ENCODE results near the gene CDKN2A. TPM values are rescaled to one million over a fixed set of nuclear protein-coding genes. Genes with fewer than 3 reads are reported as not detected.

Gene CDKN2A
- total and polyA plus RNA-seq, 3 donors from 2014 or later, result 12.9 to 67.5 (median 20.4) TPM

DNA sequence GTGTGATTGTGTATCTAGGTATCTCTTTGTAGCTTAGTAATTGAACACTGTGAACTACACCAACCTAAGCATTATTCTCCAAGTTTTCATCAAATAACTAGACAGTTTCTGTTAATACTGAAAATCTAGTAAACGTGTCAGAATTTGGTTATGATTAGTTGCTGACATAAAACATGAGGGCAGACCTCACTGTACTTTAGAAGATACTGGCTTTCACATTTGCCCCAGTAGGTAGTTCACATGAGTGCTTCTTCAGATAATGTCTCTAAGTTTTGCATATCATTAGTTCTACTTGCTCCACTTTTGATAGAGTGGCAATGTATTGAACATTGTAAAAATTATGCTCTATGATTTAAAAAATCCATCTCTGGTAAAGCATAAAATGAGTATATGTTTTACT, 7.8 kb upstream of the CDKN2A start:
- Histone ChIP-seq H3K4me3 (no peak overlapping the region), H3K4me1 (no peaks in the 10 kb centered on the region), H3K36me3 (ENCODE audit: low read depth, missing control alignments) (no peaks in the 10 kb centered on the region), H3K27me3 (no peaks in the 10 kb centered on the region), H3K27ac (no peak overlapping the region), H3K9me3 (no peaks in the 10 kb centered on the region)
- intact Hi-C loops (cut with DNase I; ENCODE audit: low total_unique reads), result no loop called here
- no peak for DNase-seq
- TF ChIP-seq, protein P1, sequence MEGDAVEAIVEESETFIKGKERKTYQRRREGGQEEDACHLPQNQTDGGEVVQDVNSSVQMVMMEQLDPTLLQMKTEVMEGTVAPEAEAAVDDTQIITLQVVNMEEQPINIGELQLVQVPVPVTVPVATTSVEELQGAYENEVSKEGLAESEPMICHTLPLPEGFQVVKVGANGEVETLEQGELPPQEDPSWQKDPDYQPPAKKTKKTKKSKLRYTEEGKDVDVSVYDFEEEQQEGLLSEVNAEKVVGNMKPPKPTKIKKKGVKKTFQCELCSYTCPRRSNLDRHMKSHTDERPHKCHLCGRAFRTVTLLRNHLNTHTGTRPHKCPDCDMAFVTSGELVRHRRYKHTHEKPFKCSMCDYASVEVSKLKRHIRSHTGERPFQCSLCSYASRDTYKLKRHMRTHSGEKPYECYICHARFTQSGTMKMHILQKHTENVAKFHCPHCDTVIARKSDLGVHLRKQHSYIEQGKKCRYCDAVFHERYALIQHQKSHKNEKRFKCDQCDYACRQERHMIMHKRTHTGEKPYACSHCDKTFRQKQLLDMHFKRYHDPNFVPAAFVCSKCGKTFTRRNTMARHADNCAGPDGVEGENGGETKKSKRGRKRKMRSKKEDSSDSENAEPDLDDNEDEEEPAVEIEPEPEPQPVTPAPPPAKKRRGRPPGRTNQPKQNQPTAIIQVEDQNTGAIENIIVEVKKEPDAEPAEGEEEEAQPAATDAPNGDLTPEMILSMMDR (IDR thresholded peaks at IDR 0.05), result no peak
- TF ChIP-seq POLR2A (IDR thresholded peaks at IDR 0.05), result no peak
- WGBS, 2 donors, result 75 to 83% methylated on average over 1 of the region's 1 CpG

GRCh38 chr9:21998026-21998425, 3.8 kb upstream of the CDKN2A start:
- no peak for DNase-seq
- 92 to 96% methylated on average over 2 of the region's 2 CpGs for WGBS, 2 donors
- TF ChIP-seq, protein P1 (IDR thresholded peaks at IDR 0.05), result no peak
- no peak for TF ChIP-seq POLR2A (IDR thresholded peaks at IDR 0.05)

DNA sequence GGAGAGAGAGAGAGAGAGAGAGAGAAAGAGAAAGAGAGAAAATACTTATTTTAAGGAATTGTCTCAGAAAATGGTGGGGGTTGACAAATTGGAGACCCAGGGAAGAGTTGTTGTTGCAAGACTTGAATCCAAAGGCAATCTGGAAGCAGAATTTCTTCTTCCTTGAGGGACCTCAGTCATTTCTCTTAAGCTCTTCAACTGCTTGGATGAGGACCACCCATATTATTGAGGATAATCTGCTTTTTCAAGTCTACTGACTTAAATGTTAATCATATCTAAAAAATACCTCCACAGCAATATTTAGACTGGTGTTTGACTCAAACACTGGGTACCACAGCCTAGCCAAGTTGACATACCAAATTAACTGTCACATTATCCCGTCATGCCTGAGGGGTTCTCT, 3.3 kb upstream of the CDKN2A start:
- DNase-seq, result no peak
- Histone ChIP-seq H3K9me3 (no peaks in the 10 kb centered on the region), H3K27ac (no peak overlapping the region), H3K4me1 (peaks cover 8% of the 10 kb centered on the region), H3K4me3 (no peak overlapping the region), H3K27me3 (no peaks in the 10 kb centered on the region), H3K36me3 (ENCODE audit: low read depth, missing control alignments) (no peaks in the 10 kb centered on the region)
- 91 to 100% methylated on average over 1 of the region's 1 CpG for WGBS, 2 donors
- intact Hi-C loops (cut with DNase I; ENCODE audit: low total_unique reads), result no loop called here
- TF ChIP-seq, protein P1 (IDR thresholded peaks at IDR 0.05), result no peak
- no peak for TF ChIP-seq POLR2A (IDR thresholded peaks at IDR 0.05)

More at GRCh38 chr9:21998026-21998425, 3.8 kb upstream of the CDKN2A start:
- H3K9me3 ChIP-seq, result no peaks in the 10 kb centered on the region
- H3K27me3 ChIP-seq, result no peaks in the 10 kb centered on the region
- no peak overlapping the region for H3K27ac ChIP-seq
- H3K36me3 ChIP-seq (ENCODE audit: low read depth, missing control alignments), result no peaks in the 10 kb centered on the region
- intact Hi-C loops (cut with DNase I; ENCODE audit: low total_unique reads), result no loop called here
- peaks cover 8% of the 10 kb centered on the region for H3K4me1 ChIP-seq
- H3K4me3 ChIP-seq, result no peak overlapping the region

GRCh38 chr9:21996858-21997257, 2.7 kb upstream of the CDKN2A start:
- no peaks in the 10 kb centered on the region for H3K36me3 ChIP-seq (ENCODE audit: low read depth, missing control alignments)
- H3K27ac ChIP-seq, result no peak overlapping the region
- intact Hi-C loops (cut with DNase I; ENCODE audit: low total_unique reads), result no loop called here
- no peaks in the 10 kb centered on the region for H3K9me3 ChIP-seq
- 50 to 57% methylated on average over 5 of the region's 5 CpGs for WGBS, 2 donors
- peak overlapping the region in 1 of 2 donors; percentile 82 for H3K4me3 ChIP-seq
- no peak for DNase-seq
- TF ChIP-seq, protein P1 (IDR thresholded peaks at IDR 0.05), result no peak
- no peak for TF ChIP-seq POLR2A (IDR thresholded peaks at IDR 0.05)
- no peaks in the 10 kb centered on the region for H3K27me3 ChIP-seq
- peaks cover 8% of the 10 kb centered on the region for H3K4me1 ChIP-seq

- H3K27ac ChIP-seq, result no peak overlapping the region
- WGBS, 2 donors, result 42 to 46% methylated on average over 9 of the region's 9 CpGs
- no peaks in the 10 kb centered on the region for H3K36me3 ChIP-seq (ENCODE audit: low read depth, missing control alignments)
- TF ChIP-seq, protein P1 (IDR thresholded peaks at IDR 0.05), result no peak
- TF ChIP-seq POLR2A (IDR thresholded peaks at IDR 0.05), result no peak
- H3K4me1 ChIP-seq, result peaks cover 8% of the 10 kb centered on the region
- no peaks in the 10 kb centered on the region for H3K9me3 ChIP-seq
- intact Hi-C loops (cut with DNase I; ENCODE audit: low total_unique reads), result no loop called here
- H3K4me3 ChIP-seq, result peak overlapping the region; percentile 77 to 82
- no peaks in the 10 kb centered on the region for H3K27me3 ChIP-seq
- no peak for DNase-seq
Observed at GRCh38 chr9:21996438-21996837, 2.2 kb upstream of the CDKN2A start.
